GM23338 (cell line): ENCODE results near the gene TMEM135. TPM values are rescaled to one million over a fixed set of nuclear protein-coding genes. Genes with fewer than 3 reads are reported as not detected.

Experiments used
- ATAC-seq: fragments of 200-7000 bp; cut with Tn5 transposase; 3 replicates; pipeline ENCODE4 v1.9.1; 2020
- DNase-seq: peaks from one replicate; pipeline ENCODE4 v3.0.0-alpha.2; 2015; ENCODE audit warnings: low spot score
- H2AFZ ChIP-seq: fragments of 200-600 bp; sonication (generic); 2 replicates; pipeline ENCODE4 v1.8.0; 2016; ENCODE audit warnings: antibody characterized with exemption, mild to moderate bottlenecking, moderate library complexity
- H3F3A ChIP-seq: fragments of 200-600 bp; sonication (generic); replicated peaks from 2 replicates; pipeline ENCODE4 v1.8.0; 2017; ENCODE audit warnings: antibody characterized with exemption, mixed run types, low read depth
- H3K27ac ChIP-seq: fragments of 200-600 bp; sonication (generic); 2 replicates; pipeline ENCODE4 v1.6.1; 2016; ENCODE audit warnings: low read depth
- H3K27me3 ChIP-seq: fragments of 200-600 bp; sonication (generic); 2 replicates; pipeline ENCODE4 v1.8.0; 2016; ENCODE audit warnings: mild to moderate bottlenecking, mixed run types, moderate library complexity; ENCODE audit not compliant: insufficient read depth
- H3K36me3 ChIP-seq: fragments of 200-600 bp; sonication (generic); 2 replicates; pipeline ENCODE4 v1.8.0; 2016; ENCODE audit warnings: mild to moderate bottlenecking; ENCODE audit not compliant: insufficient read depth
- H3K4me1 ChIP-seq: fragments of 200-600 bp; sonication (generic); 2 replicates; pipeline ENCODE4 v1.8.0; 2016; ENCODE audit warnings: mild to moderate bottlenecking, moderate library complexity; ENCODE audit not compliant: insufficient read depth
- H3K4me2 ChIP-seq: fragments of 200-600 bp; sonication (generic); 2 replicates; pipeline ENCODE4 v1.7.1; 2017; ENCODE audit warnings: mixed run types
- H3K4me3 ChIP-seq: fragments of 200-600 bp; sonication (generic); 2 replicates; pipeline ENCODE4 v1.6.1; 2016; ENCODE audit warnings: mixed run types
- H3K79me2 ChIP-seq: fragments of 200-600 bp; sonication (generic); replicated peaks from 2 replicates; pipeline ENCODE4 v1.8.0; 2017; ENCODE audit warnings: mild to moderate bottlenecking; ENCODE audit not compliant: insufficient read depth
- H3K9me2 ChIP-seq: fragments of 200-600 bp; sonication (generic); 2 replicates; pipeline ENCODE4 v1.8.0; 2017; ENCODE audit not compliant: insufficient read depth
- H4K20me1 ChIP-seq: fragments of 200-600 bp; sonication (generic); replicated peaks from 2 replicates; pipeline ENCODE4 v1.8.0; 2017; ENCODE audit warnings: mild to moderate bottlenecking; ENCODE audit not compliant: insufficient read depth
- H3K27ac Mint-ChIP-seq: 2 replicates; pipeline ENCODE4 v1.8.0; 2020; ENCODE audit warnings: inconsistent platforms, mild to moderate bottlenecking, moderate library complexity, mixed read lengths
- H3K27me3 Mint-ChIP-seq: 3 replicates; pipeline ENCODE4 v1.8.0; 2022; ENCODE audit warnings: low read depth, mild to moderate bottlenecking, moderate library complexity, mixed read lengths, inconsistent platforms; ENCODE audit not compliant: insufficient read depth, poor library complexity
- H3K36me3 Mint-ChIP-seq: 3 replicates; pipeline ENCODE4 v1.8.0; 2021; ENCODE audit warnings: low read depth, mild to moderate bottlenecking, inconsistent platforms, moderate library complexity, mixed read lengths
- H3K4me1 Mint-ChIP-seq: 3 replicates; pipeline ENCODE4 v1.8.0; 2020; ENCODE audit warnings: mild to moderate bottlenecking, inconsistent platforms, mixed read lengths
- H3K4me3 Mint-ChIP-seq: 3 replicates; pipeline ENCODE4 v1.8.0; 2021; ENCODE audit warnings: moderate library complexity, mild to moderate bottlenecking, inconsistent platforms, mixed read lengths
- H3K9me3 Mint-ChIP-seq: 3 replicates; pipeline ENCODE4 v1.8.0; 2020; ENCODE audit warnings: moderate library complexity, mild to moderate bottlenecking, inconsistent platforms, mixed read lengths
- CREB1 ChIP-seq: fragments of 250-450 bp; sonication (Bioruptor Pico); IDR thresholded peaks from 2 replicates; pipeline ENCODE4 v1.5.0; 2020; ENCODE audit warnings: low read depth, mild to moderate bottlenecking, moderate library complexity
- CTCF ChIP-seq, 2 experiments: fragments of 200-600 bp in 1 of 2; sonication (generic) in 1 of 2; conservative IDR thresholded peaks; 2 replicates each; pipeline versions ENCODE4 v1.5.1 to v1.6.1; 2016 to 2017; ENCODE audit warnings: antibody characterized with exemption in 2 of 2, low read depth in 2 of 2, mild to moderate bottlenecking in 2 of 2, moderate library complexity in 1 of 2
- ETS1 ChIP-seq: IDR thresholded peaks from 2 replicates; pipeline ENCODE4 v1.6.1; 2016; ENCODE audit warnings: antibody characterized with exemption
- EZH2 ChIP-seq: fragments of 200-600 bp; sonication (generic); IDR thresholded peaks from one replicate; pipeline ENCODE4 v1.8.0; 2017; ENCODE audit warnings: antibody characterized with exemption, mild to moderate bottlenecking, low read depth; ENCODE audit not compliant: unreplicated experiment
- EZH2phosphoT487 ChIP-seq: fragments of 200-600 bp; sonication (generic); IDR thresholded peaks from one replicate; pipeline ENCODE4 v1.8.1; 2018; ENCODE audit warnings: antibody characterized with exemption; ENCODE audit not compliant: unreplicated experiment
- JUNB ChIP-seq: IDR thresholded peaks from one replicate; pipeline ENCODE4 v1.6.1; 2016; ENCODE audit warnings: antibody characterized with exemption; ENCODE audit not compliant: unreplicated experiment
- NANOG ChIP-seq: IDR thresholded peaks from 2 replicates; pipeline ENCODE4 v1.6.1; 2016; ENCODE audit warnings: antibody characterized with exemption, borderline replicate concordance
- POLR2AphosphoS5 ChIP-seq: IDR thresholded peaks from 2 replicates; pipeline ENCODE4 v1.6.1; 2016; ENCODE audit warnings: antibody characterized with exemption, low read depth
- REST ChIP-seq: IDR thresholded peaks from one replicate; pipeline ENCODE4 v1.6.1; 2018; ENCODE audit warnings: antibody characterized with exemption; ENCODE audit not compliant: unreplicated experiment
- STAT1 ChIP-seq: IDR thresholded peaks from one replicate; pipeline ENCODE4 v1.6.1; 2016; ENCODE audit warnings: antibody characterized with exemption; ENCODE audit not compliant: unreplicated experiment
- ZNF114 ChIP-seq: fragments of 250-450 bp; sonication (Bioruptor Pico); IDR thresholded peaks from 2 replicates; pipeline ENCODE4 v1.5.0; 2020; ENCODE audit warnings: mild to moderate bottlenecking, moderate library complexity
- ZNF462 ChIP-seq: fragments of 250-450 bp; sonication (Bioruptor Pico); IDR thresholded peaks from 2 replicates; pipeline ENCODE4 v1.5.0; 2020; ENCODE audit warnings: mild to moderate bottlenecking, moderate library complexity
- polyA plus RNA-seq: library from polyadenylated mRNA; unstranded; fragments of >200 nt; fragmentation: Nextera tagmentation; extraction: Ambion mirVana; gene quantifications from 2 replicates; pipeline ENCODE4 v1.2.1, GENCODE V29; 2016
- total RNA-seq: library from RNA; depleted of rRNA; stranded (reverse); fragments of >200 nt; shearing (Covaris generic); gene quantifications from 2 replicates; pipeline ENCODE4 v1.2.3, GENCODE V29; 2014

TMEM135 gene
- total and polyA plus RNA-seq, 2 experiments from 2014 or later = 23.4 to 49.9 TPM

GRCh38 chr11:87148749-87149148, 111.0 kb downstream of the TMEM135 start:
- no peak for DNase-seq
- no peak for ATAC-seq
- no peaks in the 10 kb centered on the region for H3K27me3 ChIP-seq
- no peaks in the 10 kb centered on the region; the same call in 2 of the 3 replicates for H3K9me3 Mint-ChIP-seq
- peaks cover 22% of the 10 kb centered on the region; the same call in 2 of the 3 replicates for H3K4me1 Mint-ChIP-seq
- H3K4me2 ChIP-seq = no peak overlapping the region
- H3K4me3 Mint-ChIP-seq = no peak overlapping the region
- H3K4me1 ChIP-seq = peaks cover 10% of the 10 kb centered on the region; the same call in 1 of the 2 replicates
- no peaks in the 10 kb centered on the region for H3F3A ChIP-seq
- H3K4me3 ChIP-seq = no peak overlapping the region
- no peak overlapping the region for H3K27ac ChIP-seq
- H3K36me3 Mint-ChIP-seq = no peaks in the 10 kb centered on the region
- no peaks in the 10 kb centered on the region for H3K27me3 Mint-ChIP-seq
- no peaks in the 10 kb centered on the region; the same call in 1 of the 2 replicates for H4K20me1 ChIP-seq
- TF ChIP-seq STAT1 (no peak), REST (no peak), CTCF (conservative IDR thresholded peaks at IDR 0.05; ENCODE audit: low read depth in 2 of 2) (no peak), JUNB (no peak), ZNF462 (no peak), EZH2phosphoT487 (no peak), CREB1 (CRISPR knock-in tag) (no peak), NANOG (no peak), ETS1 (no peak), POLR2AphosphoS5 (no peak), ZNF114 (CRISPR knock-in tag) (no peak), EZH2 (no peak)
- peaks cover 18% of the 10 kb centered on the region for H3K79me2 ChIP-seq
- H3K9me2 ChIP-seq = no peaks in the 10 kb centered on the region
- H3K36me3 ChIP-seq = no peaks in the 10 kb centered on the region
- H2AFZ ChIP-seq = no peak overlapping the region
- H3K27ac Mint-ChIP-seq = no peak overlapping the region
